ENCODE results near the gene LHFPL2. TPM values are rescaled to one million over a fixed set of nuclear protein-coding genes. Genes with fewer than 3 reads are reported as not detected.

Gene LHFPL2
- total and polyA plus RNA-seq, 9 of the 15 experiments (the other 6 are each of a cell fraction or from before 2014, with no cell fraction given): 1.0 to 6.6 (median 4.6) TPM

- TF ChIP-seq GTF3C2 (IDR thresholded peaks at IDR 0.05; ENCODE audit: borderline replicate concordance, extremely low read depth, insufficient read length): no peak
- peak; percentile 91; the same call in 1 of the 2 replicates for TF ChIP-seq MTA1 (IDR thresholded peaks at IDR 0.05; ENCODE audit: borderline replicate concordance)
- peak; percentile 65 for TF ChIP-seq CXXC5 (CRISPR knock-in tag; IDR thresholded peaks at IDR 0.05)
- peak; percentile 67; the same call in 1 of the 2 replicates for TF ChIP-seq TOE1 (IDR thresholded peaks at IDR 0.05; ENCODE audit: borderline replicate concordance)
- TF ChIP-seq TOE1 (CRISPR knock-in tag; IDR thresholded peaks at IDR 0.05; ENCODE audit: borderline replicate concordance, low read depth): no peak
- no peak for TF ChIP-seq HIVEP1 (CRISPR knock-in tag; IDR thresholded peaks at IDR 0.05)
- TF ChIP-seq PTTG1 (tag; IDR thresholded peaks at IDR 0.05; ENCODE audit: low read depth): no peak
- no peak for TF ChIP-seq HBP1 (CRISPR knock-in tag; IDR thresholded peaks at IDR 0.05)
- TF ChIP-seq ZNF431 (CRISPR knock-in tag; IDR thresholded peaks at IDR 0.05): no peak
- TF ChIP-seq NFE2L1 (tag; IDR thresholded peaks at IDR 0.05; ENCODE audit: borderline replicate concordance, low read depth): no peak
- TF ChIP-seq BCL6 (CRISPR knock-in tag; IDR thresholded peaks at IDR 0.05): no peak
- no peak for TF ChIP-seq ZNF512 (tag; IDR thresholded peaks at IDR 0.05)
- TF ChIP-seq ARID1B (IDR thresholded peaks at IDR 0.05): peak; percentile 97
- no peak for TF ChIP-seq ZNF778 (CRISPR knock-in tag; IDR thresholded peaks at IDR 0.05)
- TF ChIP-seq PRMT5 (CRISPR knock-in tag; IDR thresholded peaks at IDR 0.05): no peak
- TF ChIP-seq ZNF12 (CRISPR knock-in tag; IDR thresholded peaks at IDR 0.05): no peak
- no peak for TF ChIP-seq THRAP3 (IDR thresholded peaks at IDR 0.05; ENCODE audit: borderline replicate concordance)
- no peak for TF ChIP-seq ZNF23 (CRISPR knock-in tag; IDR thresholded peaks at IDR 0.05)
- TF ChIP-seq E2F8 (IDR thresholded peaks at IDR 0.05; ENCODE audit: low read depth, partially characterized antibody): peak; percentile 57
Observed at GRCh38 chr5:78483809-78484521, 164.6 kb downstream of the LHFPL2 start (continued).

Measured in K562 (cell line).